ENCODE measurements around the gene C11orf21. TPM values are rescaled to one million over a fixed set of nuclear protein-coding genes. Genes with fewer than 3 reads are reported as not detected.

The C11orf21 gene
- total and polyA plus RNA-seq, 2 donors: 2.4 to 18.9 TPM

GRCh38 chr11:2251138-2251537 is 50.6 kb downstream of the C11orf21 start:
- DNase-seq (ENCODE audit: low read depth in 6 of 9, low spot score in 9 of 9): no peak
- Histone ChIP-seq H3K27me3 (ENCODE audit: control insufficient read depth in 2 of 2, insufficient read depth in 1 of 2, low read length in 1 of 2) (no peaks in the 10 kb centered on the region), H3K27ac (ENCODE audit: low read depth in 1 of 2, low read length in 1 of 2) (no peak overlapping the region), H3K36me3 (ENCODE audit: control insufficient read depth in 2 of 2, insufficient read depth in 2 of 2, low read length in 1 of 2) (no peaks in the 10 kb centered on the region), H3K4me3 (ENCODE audit: low read length in 2 of 2) (no peak overlapping the region), H3K9me3 (ENCODE audit: control insufficient read depth in 2 of 2, insufficient read depth in 1 of 2, low read length in 1 of 2) (no peaks in the 10 kb centered on the region), H3K4me1 (ENCODE audit: control insufficient read depth in 2 of 2, insufficient read depth in 2 of 2, low read length in 2 of 2) (no peaks in the 10 kb centered on the region)
- 98% methylated on average over 6 of the region's 6 CpGs for WGBS

- 89% methylated on average over 8 of the region's 8 CpGs for WGBS
- H3K27ac ChIP-seq (ENCODE audit: low read depth in 1 of 2, low read length in 1 of 2): no peak overlapping the region
- H3K9me3 ChIP-seq (ENCODE audit: control insufficient read depth in 2 of 2, insufficient read depth in 1 of 2, low read length in 1 of 2): no peaks in the 10 kb centered on the region
- H3K4me3 ChIP-seq (ENCODE audit: low read length in 2 of 2): no peak overlapping the region
- H3K27me3 ChIP-seq (ENCODE audit: control insufficient read depth in 2 of 2, insufficient read depth in 1 of 2, low read length in 1 of 2): no peaks in the 10 kb centered on the region
- no peaks in the 10 kb centered on the region for H3K4me1 ChIP-seq (ENCODE audit: control insufficient read depth in 2 of 2, insufficient read depth in 2 of 2, low read length in 2 of 2)
- H3K36me3 ChIP-seq (ENCODE audit: control insufficient read depth in 2 of 2, insufficient read depth in 2 of 2, low read length in 1 of 2): no peaks in the 10 kb centered on the region
- no peak for DNase-seq (ENCODE audit: low read depth in 6 of 9, low spot score in 9 of 9)
Observed at GRCh38 chr11:2250485-2250884, 51.2 kb downstream of the C11orf21 start.

GRCh38 chr11:2250041-2250440 is 51.7 kb downstream of the C11orf21 start:
- 91% methylated on average over 9 of the region's 9 CpGs for WGBS
- no peaks in the 10 kb centered on the region for H3K36me3 ChIP-seq (ENCODE audit: control insufficient read depth in 2 of 2, insufficient read depth in 2 of 2, low read length in 1 of 2)
- H3K27ac ChIP-seq (ENCODE audit: low read depth in 1 of 2, low read length in 1 of 2): no peak overlapping the region
- no peak for DNase-seq (ENCODE audit: low read depth in 6 of 9, low spot score in 9 of 9)
- H3K4me1 ChIP-seq (ENCODE audit: control insufficient read depth in 2 of 2, insufficient read depth in 2 of 2, low read length in 2 of 2): no peaks in the 10 kb centered on the region
- no peaks in the 10 kb centered on the region for H3K9me3 ChIP-seq (ENCODE audit: control insufficient read depth in 2 of 2, insufficient read depth in 1 of 2, low read length in 1 of 2)
- H3K27me3 ChIP-seq (ENCODE audit: control insufficient read depth in 2 of 2, insufficient read depth in 1 of 2, low read length in 1 of 2): no peaks in the 10 kb centered on the region
- H3K4me3 ChIP-seq (ENCODE audit: low read length in 2 of 2): no peak overlapping the region

- no peak overlapping the region for H3K27ac ChIP-seq (ENCODE audit: low read depth in 1 of 2, low read length in 1 of 2)
- H3K9me3 ChIP-seq (ENCODE audit: control insufficient read depth in 2 of 2, insufficient read depth in 1 of 2, low read length in 1 of 2): no peaks in the 10 kb centered on the region
- H3K36me3 ChIP-seq (ENCODE audit: control insufficient read depth in 2 of 2, insufficient read depth in 2 of 2, low read length in 1 of 2): no peaks in the 10 kb centered on the region
- no peaks in the 10 kb centered on the region for H3K27me3 ChIP-seq (ENCODE audit: control insufficient read depth in 2 of 2, insufficient read depth in 1 of 2, low read length in 1 of 2)
- DNase-seq (ENCODE audit: low read depth in 6 of 9, low spot score in 9 of 9): no peak
- no peak overlapping the region for H3K4me3 ChIP-seq (ENCODE audit: low read length in 2 of 2)
- no peaks in the 10 kb centered on the region for H3K4me1 ChIP-seq (ENCODE audit: control insufficient read depth in 2 of 2, insufficient read depth in 2 of 2, low read length in 2 of 2)
- 91% methylated on average over 20 of the region's 20 CpGs for WGBS
Observed at GRCh38 chr11:2249189-2249916, 52.4 kb downstream of the C11orf21 start.

GRCh38 chr11:2248762-2249161 is 53.0 kb downstream of the C11orf21 start:
- no peak overlapping the region for H3K27ac ChIP-seq (ENCODE audit: low read depth in 1 of 2, low read length in 1 of 2)
- 95% methylated on average over 7 of the region's 7 CpGs for WGBS

GRCh38 chr11:2248242-2248641 is 53.5 kb downstream of the C11orf21 start:
- WGBS: 93% methylated on average over 11 of the region's 11 CpGs
- Histone ChIP-seq H3K27ac (ENCODE audit: low read depth in 1 of 2, low read length in 1 of 2) (no peak overlapping the region), H3K36me3 (ENCODE audit: control insufficient read depth in 2 of 2, insufficient read depth in 2 of 2, low read length in 1 of 2) (no peaks in the 10 kb centered on the region), H3K4me1 (ENCODE audit: control insufficient read depth in 2 of 2, insufficient read depth in 2 of 2, low read length in 2 of 2) (no peaks in the 10 kb centered on the region), H3K4me3 (ENCODE audit: low read length in 2 of 2) (no peak overlapping the region), H3K27me3 (ENCODE audit: control insufficient read depth in 2 of 2, insufficient read depth in 1 of 2, low read length in 1 of 2) (peaks cover 0 to 3% of the 10 kb centered on the region in 2 donors), H3K9me3 (ENCODE audit: control insufficient read depth in 2 of 2, insufficient read depth in 1 of 2, low read length in 1 of 2) (no peaks in the 10 kb centered on the region)
- DNase-seq (ENCODE audit: low read depth in 6 of 9, low spot score in 9 of 9): no peak

More at GRCh38 chr11:2248762-2249161, 53.0 kb downstream of the C11orf21 start:
- Histone ChIP-seq H3K36me3 (ENCODE audit: control insufficient read depth in 2 of 2, insufficient read depth in 2 of 2, low read length in 1 of 2) (no peaks in the 10 kb centered on the region), H3K4me3 (ENCODE audit: low read length in 2 of 2) (no peak overlapping the region), H3K27me3 (ENCODE audit: control insufficient read depth in 2 of 2, insufficient read depth in 1 of 2, low read length in 1 of 2) (peaks cover 0 to 2% of the 10 kb centered on the region in 2 donors), H3K4me1 (ENCODE audit: control insufficient read depth in 2 of 2, insufficient read depth in 2 of 2, low read length in 2 of 2) (no peaks in the 10 kb centered on the region), H3K9me3 (ENCODE audit: control insufficient read depth in 2 of 2, insufficient read depth in 1 of 2, low read length in 1 of 2) (no peaks in the 10 kb centered on the region)
- no peak for DNase-seq (ENCODE audit: low read depth in 6 of 9, low spot score in 9 of 9)

GRCh38 chr11:2247496-2247895 is 54.2 kb downstream of the C11orf21 start:
- 95% methylated on average over 7 of the region's 7 CpGs for WGBS
- DNase-seq (ENCODE audit: low read depth in 6 of 9, low spot score in 9 of 9): no peak
- H3K27ac ChIP-seq (ENCODE audit: low read depth in 1 of 2, low read length in 1 of 2): no peak overlapping the region
- no peaks in the 10 kb centered on the region for H3K36me3 ChIP-seq (ENCODE audit: control insufficient read depth in 2 of 2, insufficient read depth in 2 of 2, low read length in 1 of 2)
- no peak overlapping the region for H3K4me3 ChIP-seq (ENCODE audit: low read length in 2 of 2)
- H3K9me3 ChIP-seq (ENCODE audit: control insufficient read depth in 2 of 2, insufficient read depth in 1 of 2, low read length in 1 of 2): no peaks in the 10 kb centered on the region
- H3K27me3 ChIP-seq (ENCODE audit: control insufficient read depth in 2 of 2, insufficient read depth in 1 of 2, low read length in 1 of 2): peaks cover 0 to 3% of the 10 kb centered on the region in 2 donors
- no peaks in the 10 kb centered on the region for H3K4me1 ChIP-seq (ENCODE audit: control insufficient read depth in 2 of 2, insufficient read depth in 2 of 2, low read length in 2 of 2)

Other genes starting within 250 kb of the C11orf21 start
- 38.2 TPM for gene IGF2, start 162.5 kb downstream of the C11orf21 start, total RNA-seq
- 7.2 TPM for gene IGF2, start 162.5 kb downstream of the C11orf21 start, polyA plus RNA-seq
- gene INS, start 140.7 kb downstream of the C11orf21 start, total RNA-seq: 0.42 TPM
- 2.4 TPM for gene INS, start 140.7 kb downstream of the C11orf21 start, polyA plus RNA-seq
- 0.14 TPM for gene TH, start 130.1 kb downstream of the C11orf21 start, total RNA-seq
- gene TH, start 130.1 kb downstream of the C11orf21 start, polyA plus RNA-seq: 0.46 TPM
- gene ASCL2, start 31.3 kb downstream of the C11orf21 start, total RNA-seq: 2.5 TPM
- 1.6 TPM for gene ASCL2, start 31.3 kb downstream of the C11orf21 start, polyA plus RNA-seq
- gene TSPAN32, start 95 bp upstream of the C11orf21 start, total RNA-seq: 4.0 TPM
- gene TSPAN32, start 95 bp upstream of the C11orf21 start, polyA plus RNA-seq: 15.7 TPM
- 59.8 TPM for gene CD81, start 75.4 kb upstream of the C11orf21 start, total RNA-seq
- 179 TPM for gene CD81, start 75.4 kb upstream of the C11orf21 start, polyA plus RNA-seq
- 56.8 TPM for gene TSSC4, start 98.8 kb upstream of the C11orf21 start, total RNA-seq
- gene TSSC4, start 98.8 kb upstream of the C11orf21 start, polyA plus RNA-seq: 62.0 TPM
- 0.09 TPM for gene TRPM5, start 142.6 kb upstream of the C11orf21 start, total RNA-seq
- 0.55 TPM for gene TRPM5, start 142.6 kb upstream of the C11orf21 start, polyA plus RNA-seq
- 0.94 TPM for gene KCNQ1, start 143.1 kb upstream of the C11orf21 start, total RNA-seq
- 3.7 TPM for gene KCNQ1, start 143.1 kb upstream of the C11orf21 start, polyA plus RNA-seq

All from thymus (tissue), 11 donors.